H1 (cell line): Measurements from ENCODE around the gene LRRC8D. TPM values are rescaled to one million over a fixed set of nuclear protein-coding genes. Genes with fewer than 3 reads are reported as not detected.

Experiments
- CTCF ChIA-PET: fragments of 300-600 bp; sonication (Branson Sonifier 250); formaldehyde crosslinking; loops from one replicate; lab custom pipeline; 2021; ENCODE audit not compliant: partially characterized antibody; lab: Charles Lee
- POLR2A ChIA-PET: fragments of 300-600 bp; sonication (Branson Sonifier 250); formaldehyde crosslinking; loops from one replicate; lab custom pipeline; 2021; ENCODE audit warnings: inconsistent platforms; ENCODE audit not compliant: partially characterized antibody; lab: Charles Lee
- DNase-seq, 2 experiments: peaks; one replicate each; pipeline versions ENCODE4 v3.0.0 to v3.0.0-alpha.2; 2010 to 2022; ENCODE audit warnings: low spot score in 2 of 2, low read depth in 1 of 2, mixed read lengths in 1 of 2
- FAIRE-seq: peaks from 2 replicates; lab custom pipeline; 2011; peaks lifted over from hg19 to GRCh38; lab: Jason Lieb, UNC
- H2AFZ ChIP-seq: 2 replicates; pipeline ENCODE4 v1.8.1; 2012; ENCODE audit warnings: low read length, inconsistent platforms
- H2AK5ac ChIP-seq: 2 replicates; pipeline ENCODE4 v1.6.1; 2013; ENCODE audit warnings: low read depth, low read length
- H2BK120ac ChIP-seq: replicated peaks from 2 replicates; pipeline ENCODE3; 2013; ENCODE audit warnings: low read depth, low read length, inconsistent platforms
- H2BK12ac ChIP-seq: 2 replicates; pipeline ENCODE4 v1.6.1; 2013; ENCODE audit warnings: low read depth, low read length
- H2BK15ac ChIP-seq: 2 replicates; pipeline ENCODE4 v1.6.1; 2013; ENCODE audit warnings: low read length
- H2BK20ac ChIP-seq: 2 replicates; pipeline ENCODE4 v1.6.1; 2013; ENCODE audit warnings: low read length
- H2BK5ac ChIP-seq: 2 replicates; pipeline ENCODE4 v1.6.1; 2013; ENCODE audit warnings: low read depth, low read length
- H3K14ac ChIP-seq: 2 replicates; pipeline ENCODE4 v1.6.1; 2013; ENCODE audit warnings: inconsistent platforms; ENCODE audit not compliant: insufficient read length
- H3K18ac ChIP-seq: 2 replicates; pipeline ENCODE4 v1.6.1; 2013; ENCODE audit warnings: low read length; ENCODE audit errors: extremely low read depth
- H3K23ac ChIP-seq: 2 replicates; pipeline ENCODE4 v1.6.1; 2013; ENCODE audit warnings: inconsistent platforms; ENCODE audit not compliant: insufficient read length
- H3K23me2 ChIP-seq: 2 replicates; pipeline ENCODE4 v1.6.1; 2013; ENCODE audit warnings: low read depth, low read length
- H3K27ac ChIP-seq: 2 replicates; pipeline ENCODE4 v1.6.1; 2011; ENCODE audit warnings: low read depth, low read length, inconsistent platforms
- H3K27me3 ChIP-seq, 4 experiments: replicated peaks in 1 of 4; 1 replicate in 1 of 4; 2 replicates in 3 of 4; pipeline versions ENCODE4 v1.6.1 to v1.8.1; 2011 to 2013; ENCODE audit warnings: low read length in 3 of 4, mild to moderate bottlenecking in 3 of 4, inconsistent platforms in 2 of 4, mixed read lengths in 2 of 4, moderate library complexity in 1 of 4; ENCODE audit not compliant: control insufficient read depth in 3 of 4, insufficient read depth in 3 of 4; ENCODE audit errors: extremely low read depth in 1 of 4
- H3K36me3 ChIP-seq, 4 experiments: 2 replicates each; pipeline versions ENCODE4 v1.6.1 to v1.8.1; 2011 to 2013; ENCODE audit warnings: mild to moderate bottlenecking in 4 of 4, low read length in 3 of 4, moderate library complexity in 2 of 4, control low read depth in 1 of 4, inconsistent platforms in 1 of 4; ENCODE audit not compliant: insufficient read depth in 4 of 4, control insufficient read depth in 2 of 4
- H3K4ac ChIP-seq: replicated peaks from 2 replicates; pipeline ENCODE3; 2013; ENCODE audit warnings: low read length, low read depth, mixed read lengths, inconsistent platforms; ENCODE audit not compliant: insufficient read length
- H3K4me1 ChIP-seq, 4 experiments: replicated peaks in 1 of 4; 1 replicate in 1 of 4; 2 replicates in 3 of 4; pipeline versions ENCODE4 v1.6.1 to v1.8.1; 2011 to 2013; ENCODE audit warnings: low read length in 3 of 4, inconsistent platforms in 2 of 4, mixed read lengths in 1 of 4; ENCODE audit not compliant: insufficient read depth in 4 of 4, control insufficient read depth in 3 of 4
- H3K4me2 ChIP-seq, 2 experiments: 2 replicates each; pipeline versions ENCODE4 v1.6.1 to v1.8.1; 2011 to 2013; ENCODE audit warnings: low read depth in 2 of 2, low read length in 2 of 2, control low read depth in 1 of 2, inconsistent platforms in 1 of 2, mild to moderate bottlenecking in 1 of 2; ENCODE audit not compliant: insufficient read depth in 1 of 2
- H3K4me3 ChIP-seq, 4 experiments: fragments of 200-600, 300-600 bp in 1 of 4; sonication (generic), shearing (Covaris generic), sonication (Bioruptor Twin) in 1 of 4; 2 replicates each; pipeline versions ENCODE4 v1.5.1 to v1.8.1; 2011 to 2016; ENCODE audit warnings: low read length in 4 of 4, low read depth in 3 of 4, control low read depth in 2 of 4, inconsistent platforms in 2 of 4, mild to moderate bottlenecking in 2 of 4, mixed read lengths in 1 of 4, moderate library complexity in 1 of 4; ENCODE audit not compliant: insufficient read depth in 2 of 4; ENCODE audit errors: extremely low read depth in 1 of 4
- H3K56ac ChIP-seq: replicated peaks from 2 replicates; pipeline ENCODE3; 2013; ENCODE audit warnings: low read depth, mild to moderate bottlenecking, mixed read lengths, low read length, inconsistent platforms; ENCODE audit not compliant: insufficient read length
- H3K79me1 ChIP-seq: 2 replicates; pipeline ENCODE4 v1.6.1; 2013; ENCODE audit warnings: low read depth, low read length, control low read depth
- H3K79me2 ChIP-seq, 2 experiments: 2 replicates each; pipeline versions ENCODE4 v1.6.1 to v1.8.1; 2012 to 2013; ENCODE audit warnings: low read length in 2 of 2, mild to moderate bottlenecking in 2 of 2, inconsistent platforms in 1 of 2; ENCODE audit not compliant: insufficient read depth in 2 of 2, control insufficient read depth in 1 of 2
- H3K9ac ChIP-seq, 4 experiments: replicated peaks in 1 of 4; 1 replicate in 1 of 4; 2 replicates in 3 of 4; pipeline versions ENCODE4 v1.6.1 to v1.8.1; 2011 to 2013; ENCODE audit warnings: low read depth in 3 of 4, low read length in 3 of 4, control low read depth in 2 of 4, mild to moderate bottlenecking in 2 of 4, moderate library complexity in 2 of 4, inconsistent platforms in 1 of 4; ENCODE audit errors: extremely low read depth in 1 of 4
- H3K9me3 ChIP-seq, 2 experiments: 2 replicates each; pipeline versions ENCODE4 v1.6.1 to v1.8.1; 2012 to 2013; ENCODE audit warnings: mild to moderate bottlenecking in 2 of 2, moderate library complexity in 2 of 2, control low read depth in 1 of 2, inconsistent platforms in 1 of 2, low read depth in 1 of 2, low read length in 1 of 2, mixed read lengths in 1 of 2; ENCODE audit not compliant: insufficient read depth in 2 of 2
- H4K20me1 ChIP-seq, 2 experiments: replicated peaks in 1 of 2; 2 replicates each; pipeline versions ENCODE3 to v1.8.1; 2011 to 2013; ENCODE audit warnings: inconsistent platforms in 2 of 2, low read length in 2 of 2, mild to moderate bottlenecking in 1 of 2; ENCODE audit not compliant: insufficient read depth in 2 of 2, control insufficient read depth in 1 of 2
- H4K5ac ChIP-seq: 2 replicates; pipeline ENCODE4 v1.6.1; 2013; ENCODE audit warnings: low read length, low read depth, mixed read lengths, inconsistent platforms; ENCODE audit not compliant: insufficient read length
- H4K8ac ChIP-seq: 2 replicates; pipeline ENCODE4 v1.8.0; 2013; ENCODE audit warnings: mild to moderate bottlenecking, moderate library complexity, low read length, inconsistent platforms; ENCODE audit not compliant: insufficient read depth; ENCODE audit errors: extremely low read depth
- H4K91ac ChIP-seq: replicated peaks from 2 replicates; pipeline ENCODE3; 2013; ENCODE audit warnings: low read length, mixed read lengths, inconsistent platforms; ENCODE audit not compliant: insufficient read length
- ASH2L ChIP-seq: fragments of 200-600, 300-600 bp; sonication (generic); IDR thresholded peaks from one replicate; pipeline ENCODE4 v1.7.1; 2017; ENCODE audit warnings: low read length
- EZH2 ChIP-seq: fragments of 200-600 bp; sonication (generic); IDR thresholded peaks from 2 replicates; pipeline ENCODE4 v1.7.1; 2012; ENCODE audit warnings: low read depth, mild to moderate bottlenecking, moderate library complexity, low read length, inconsistent platforms; ENCODE audit not compliant: severe bottlenecking
- KDM4A ChIP-seq: IDR thresholded peaks from one replicate; pipeline ENCODE4 v1.7.1; 2012; ENCODE audit warnings: low read depth, mild to moderate bottlenecking, moderate library complexity, low read length, inconsistent platforms; ENCODE audit not compliant: severe bottlenecking
- MAFK ChIP-seq: IDR thresholded peaks from 2 replicates; pipeline ENCODE4 v1.6.1; 2012; ENCODE audit warnings: low read depth, mild to moderate bottlenecking, improper control_type of control experiment, low read length
- POLR2A ChIP-seq, 2 experiments: IDR thresholded peaks; 1 replicate in 1 of 2; 2 replicates in 1 of 2; pipeline ENCODE4 v1.6.1; 2011; ENCODE audit warnings: low read depth in 2 of 2, low read length in 2 of 2, mild to moderate bottlenecking in 2 of 2; ENCODE audit errors: control extremely low read depth in 1 of 2
- SAP30 ChIP-seq: fragments of 300-600 bp; sonication (generic); IDR thresholded peaks from 2 replicates; pipeline ENCODE4 v1.7.1; 2012; ENCODE audit warnings: low read length, moderate library complexity, mild to moderate bottlenecking, inconsistent platforms; ENCODE audit not compliant: insufficient read depth, insufficient replicate concordance
- SIN3A ChIP-seq, 2 experiments: IDR thresholded peaks in 1 of 2; conservative IDR thresholded peaks in 1 of 2; 2 replicates each; pipeline ENCODE4 v1.6.1; 2011 to 2012; ENCODE audit warnings: low read length in 2 of 2, improper control_type of control experiment in 1 of 2, low read depth in 1 of 2, mild to moderate bottlenecking in 1 of 2
- SRF ChIP-seq: IDR thresholded peaks from 2 replicates; pipeline ENCODE4 v1.6.1; 2011; ENCODE audit warnings: mild to moderate bottlenecking, low read depth, low read length, moderate library complexity
- TBP ChIP-seq: IDR thresholded peaks from 2 replicates; pipeline ENCODE4 v1.6.1; 2011; ENCODE audit warnings: low read depth, low read length, improper control_type of control experiment
- ZNF274 ChIP-seq: IDR thresholded peaks from 2 replicates; pipeline ENCODE4 v1.7.0; 2012; ENCODE audit warnings: low read length, borderline replicate concordance; ENCODE audit errors: extremely low read depth
- WGBS, 2 experiments: shearing (Covaris generic) in 1 of 2; methylation state at CpG; one replicate each; pipeline versions ENCODE4 v1.1.6 to v1.1.7; 2013 to 2015; ENCODE audit warnings: low lambda C conversion rate in 2 of 2, mixed read lengths in 2 of 2, inconsistent platforms in 1 of 2, low coverage in 1 of 2, missing lambda C conversion rate in 1 of 2; ENCODE audit not compliant: insufficient replicate concordance in 2 of 2, insufficient coverage in 1 of 2, insufficient read length in 1 of 2; ENCODE audit errors: extremely low coverage in 1 of 2, missing lambda C conversion rate in 1 of 2; 5-methylcytosine and 5-hydroxymethylcytosine counted together
- polyA plus RNA-seq, 7 experiments: library from polyadenylated mRNA; depleted of rRNA in 3 of 7; stranded (reverse) in 5 of 7; unstranded in 2 of 7; fragments of >200 nt in 5 of 7; fragments of 200-250 nt in 2 of 7; gene quantifications; 1 replicate in 5 of 7; 2 replicates in 1 of 7; 4 replicates in 1 of 7; pipeline versions ENCODE4 v1.2.1 to v1.2.3, GENCODE V29; 2011 to 2013; ENCODE audit warnings: missing spikeins in 2 of 7, mixed read lengths in 2 of 7
- total RNA-seq: library from RNA; stranded (reverse); fragmentation: NEBNext Ultra II Directional; extraction: Animal tissue kit (Norgen Biotek cat#: 25700); gene quantifications from 2 replicates; pipeline ENCODE4 v1.2.1, GENCODE V29; 2021
- TF ChIP-seq, protein P1 (sequence below): IDR thresholded peaks from 2 replicates; pipeline ENCODE4 v1.6.1; 2012; ENCODE audit warnings: inconsistent platforms

The LRRC8D gene
- total and polyA plus RNA-seq, 2 of the 8 experiments (the other 6 are each of a cell fraction or from before 2014, with no cell fraction given) = 42.0 to 58.5 TPM

DNA sequence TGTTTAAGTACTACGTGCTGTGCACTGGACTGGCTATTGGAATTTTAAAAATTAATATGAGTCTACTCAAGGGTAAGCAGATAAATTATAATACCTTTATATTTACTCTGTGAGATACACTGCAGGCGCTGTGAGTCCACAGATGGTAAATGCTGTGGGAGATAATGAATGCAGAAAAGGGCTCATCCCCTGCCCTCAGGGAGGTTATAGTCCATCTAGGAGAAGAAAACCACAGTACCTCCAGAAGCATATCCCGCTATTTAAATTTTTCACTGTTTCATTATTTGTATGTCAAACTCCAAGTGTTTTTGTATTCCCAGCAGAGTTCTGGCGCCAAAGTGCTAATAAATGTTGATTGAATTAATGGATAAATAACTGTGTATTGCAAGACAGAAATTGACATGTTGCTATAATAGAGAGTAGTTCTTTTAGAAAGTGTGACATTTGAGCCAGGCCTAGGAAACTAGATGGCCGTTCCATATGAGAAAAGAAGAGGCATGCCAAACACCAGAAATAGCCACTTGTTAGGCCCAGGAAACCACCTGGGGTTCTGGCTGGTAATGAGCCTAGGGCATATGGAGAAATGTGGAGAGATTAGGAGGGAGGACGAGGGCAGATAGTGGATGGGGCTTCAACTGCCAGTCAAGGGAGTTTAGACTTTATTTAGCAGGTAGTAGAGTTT lies 61.7 kb downstream of the LRRC8D start:
- Histone ChIP-seq H3K9me3 (peaks cover 4 to 8% of the 10 kb centered on the region in 2 experiments; a peak in 2 of 4 replicates), H3K9ac (no peak overlapping the region), H2BK120ac (no peak overlapping the region), H4K20me1 (peaks cover 0 to 4% of the 10 kb centered on the region in 2 experiments), H3K36me3 (peaks cover 0 to 14% (median 5%) of the 10 kb centered on the region in 4 experiments; a peak in 3 of 8 replicates), H3K56ac (no peak overlapping the region), H4K8ac (no peak overlapping the region), H3K79me2 (peaks cover 0 to 71% of the 10 kb centered on the region in 2 experiments; a peak in 3 of 4 replicates), H3K4ac (no peak overlapping the region), H3K18ac (no peak overlapping the region), H2BK20ac (no peak overlapping the region), H2BK12ac (no peak overlapping the region), H3K4me2 (no peak overlapping the region), H3K23me2 (no peaks in the 10 kb centered on the region), H4K5ac (no peak overlapping the region), H3K79me1 (peaks cover 6% of the 10 kb centered on the region; the same call in 1 of the 2 replicates), H4K91ac (no peak overlapping the region), H2AK5ac (no peak overlapping the region), H3K14ac (no peak overlapping the region), H2BK5ac (no peak overlapping the region), H3K4me1 (no peaks in the 10 kb centered on the region; a peak in 1 of 7 replicates), H2BK15ac (no peak overlapping the region), H3K23ac (no peak overlapping the region), H3K4me3 (no peak overlapping the region), H2AFZ (no peak overlapping the region), H3K27me3 (no peaks in the 10 kb centered on the region), H3K27ac (no peak overlapping the region)
- CTCF ChIA-PET = interaction anchor here (1.0 to 2.3 kb wide), 2 partner anchors 14 to 57 kb away, joined by 3 to 5 read pairs; no protein-coding TSS in a partner anchor
- DNase-seq (no peak), FAIRE-seq (no peak)
- POLR2A ChIA-PET = interaction anchor here (1.3 kb wide), 1 partner anchor 13 kb away, joined by 3 read pairs; no protein-coding TSS in a partner anchor
- WGBS, 2 experiments = 89% methylated on average over 6 of the region's 6 CpGs; no CpG with 5 or more reads in 1 of the 2 experiments
- TF ChIP-seq ASH2L (no peak), SAP30 (no peak), SRF (no peak), ZNF274 (no peak), TBP (no peak), SIN3A (conservative IDR thresholded peaks at IDR 0.05 in 1 of 2, IDR thresholded peaks at IDR 0.05 in 1 of 2; ENCODE audit: low read depth in 1 of 2, low read length in 2 of 2) (no peak), KDM4A (no peak), EZH2 (no peak), MAFK (no peak), POLR2A (IDR thresholded peaks at IDR 0.05; ENCODE audit: control extremely low read depth in 1 of 2, low read depth in 2 of 2, low read length in 2 of 2) (no peak)
- TF ChIP-seq, protein P1, sequence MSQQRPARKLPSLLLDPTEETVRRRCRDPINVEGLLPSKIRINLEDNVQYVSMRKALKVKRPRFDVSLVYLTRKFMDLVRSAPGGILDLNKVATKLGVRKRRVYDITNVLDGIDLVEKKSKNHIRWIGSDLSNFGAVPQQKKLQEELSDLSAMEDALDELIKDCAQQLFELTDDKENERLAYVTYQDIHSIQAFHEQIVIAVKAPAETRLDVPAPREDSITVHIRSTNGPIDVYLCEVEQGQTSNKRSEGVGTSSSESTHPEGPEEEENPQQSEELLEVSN = no peak
